HL-60 (cell line): Measurements from ENCODE around the gene ATP4A.

Experiments
- DNase-seq, 2 experiments: peaks; one replicate each; pipeline ENCODE4 v3.0.0-alpha.2; 2010 to 2020; ENCODE audit warnings: low read depth in 1 of 2, low spot score in 1 of 2
- H3K27ac ChIP-seq: fragments of 250-450 bp; sonication (Bioruptor Pico); replicated peaks from 2 replicates; pipeline ENCODE4 v1.5.1; 2020; ENCODE audit warnings: mild to moderate bottlenecking, moderate library complexity
- H3K27me3 ChIP-seq: fragments of 250-450 bp; sonication (Bioruptor Pico); 2 replicates; pipeline ENCODE4 v1.5.1; 2021; ENCODE audit warnings: mild to moderate bottlenecking, moderate library complexity; ENCODE audit not compliant: insufficient read depth, poor library complexity, severe bottlenecking
- H3K4me3 ChIP-seq: replicated peaks from 2 replicates; pipeline ENCODE4 v1.5.1; 2011; ENCODE audit warnings: mild to moderate bottlenecking, control low read depth, low read length; ENCODE audit not compliant: insufficient read depth
- CTCF ChIP-seq: IDR thresholded peaks from one replicate; pipeline ENCODE4 v1.5.1; 2011; ENCODE audit warnings: low read length, control low read depth, inconsistent platforms; ENCODE audit not compliant: insufficient read depth
- GABPA ChIP-seq: IDR thresholded peaks from 2 replicates; pipeline ENCODE4 v1.6.1; 2012; ENCODE audit warnings: low read depth
- POLR2AphosphoS5 ChIP-seq: IDR thresholded peaks from 2 replicates; pipeline ENCODE4 v1.6.1; 2012; ENCODE audit warnings: low read depth
- REST ChIP-seq: IDR thresholded peaks from 2 replicates; pipeline ENCODE4 v1.6.1; 2012; ENCODE audit warnings: low read depth; ENCODE audit not compliant: insufficient replicate concordance
- SPI1 ChIP-seq: IDR thresholded peaks from 2 replicates; pipeline ENCODE4 v1.6.1; 2012; ENCODE audit warnings: low read depth, mild to moderate bottlenecking, borderline replicate concordance

ATP4A gene

GRCh38 chr19:35551091-35551810 is 12.2 kb downstream of the ATP4A start:
- no peak overlapping the region for H3K4me3 ChIP-seq
- H3K27me3 ChIP-seq = no peaks in the 10 kb centered on the region
- TF ChIP-seq REST = no peak
- no peak for TF ChIP-seq CTCF
- no peak for TF ChIP-seq GABPA
- TF ChIP-seq SPI1 = no peak
- TF ChIP-seq POLR2AphosphoS5 = no peak
- no peak overlapping the region for H3K27ac ChIP-seq
- no peak for DNase-seq

GRCh38 chr19:35549879-35550523 is 13.5 kb downstream of the ATP4A start:
- TF ChIP-seq GABPA (no peak), CTCF (no peak), REST (no peak)
- no peak overlapping the region for H3K4me3 ChIP-seq
- DNase-seq = no peak
- no peak overlapping the region for H3K27ac ChIP-seq
- no peaks in the 10 kb centered on the region for H3K27me3 ChIP-seq

GRCh38 chr19:35549174-35549788 is 14.2 kb downstream of the ATP4A start:
- H3K27me3 ChIP-seq = no peaks in the 10 kb centered on the region
- no peak overlapping the region for H3K27ac ChIP-seq
- DNase-seq = peak; percentile 51 to 60
- TF ChIP-seq CTCF = peak; percentile 64
- no peak for TF ChIP-seq POLR2AphosphoS5
- no peak overlapping the region for H3K4me3 ChIP-seq
